ENCODE results near the gene TP73. TPM values are rescaled to one million over a fixed set of nuclear protein-coding genes. Genes with fewer than 3 reads are reported as not detected.
A peak's percentile ranks its signal among the peaks of the same experiment; 100 is the strongest.

The TP73 gene
- polyA plus RNA-seq, 1 donor from 2014 or later = not detected

DNA sequence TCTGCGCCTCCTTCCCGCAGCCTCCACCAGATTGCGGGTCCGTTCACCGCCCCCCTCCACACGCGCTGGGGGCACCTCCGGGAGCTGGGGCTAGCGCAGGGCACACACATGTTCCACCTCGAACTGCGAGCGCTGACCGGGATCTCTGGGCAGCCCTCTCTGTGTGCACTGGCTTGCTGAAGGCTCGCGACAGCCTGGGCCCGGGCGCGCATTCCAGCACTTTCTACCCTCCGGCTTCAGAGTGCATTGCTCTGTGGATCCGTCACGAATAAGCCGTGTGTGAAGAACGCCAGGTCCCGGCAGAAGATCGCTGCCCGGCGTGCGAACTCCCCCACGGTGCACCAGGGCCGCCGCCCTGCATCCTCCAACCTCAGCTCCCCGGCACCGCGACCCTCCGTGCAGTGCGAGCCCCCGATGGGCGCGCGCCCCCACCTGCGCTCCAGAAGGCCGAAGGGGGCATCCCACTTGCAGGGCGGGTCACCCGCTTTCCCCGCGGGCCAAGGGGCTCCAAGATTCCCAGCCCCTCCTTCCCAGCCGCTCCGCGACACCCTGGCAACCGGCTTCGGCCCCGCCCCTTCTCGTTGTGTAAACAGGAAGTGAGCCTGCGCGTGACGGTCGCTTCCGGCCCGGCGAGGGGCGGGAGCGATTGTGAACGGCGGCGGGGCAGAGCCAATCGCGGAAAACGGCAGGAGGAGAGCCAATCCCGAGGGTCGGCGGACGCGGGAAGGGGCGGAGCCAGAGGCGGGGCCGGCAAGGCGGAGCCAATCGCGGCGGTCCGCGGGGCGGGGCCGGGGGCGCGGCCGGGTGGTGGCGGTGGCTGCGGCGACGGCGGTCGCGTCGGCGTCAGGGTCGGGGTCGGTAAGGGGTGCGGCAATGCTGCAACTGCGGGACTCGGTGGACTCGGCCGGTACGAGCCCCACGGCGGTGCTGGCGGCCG is 27.8 kb upstream of the TP73 start, which contains the start of gene TPRG1L:
TPRG1L (plus strand) TSS at position 816 of the 937 bp plus-strand sequence; CDS start at position 874, 58 bp downstream.
- no peaks in the 10 kb centered on the region for H3K9me2 ChIP-seq (ENCODE audit: insufficient read depth, low read length)
- H3K27me3 ChIP-seq (ENCODE audit: insufficient read depth, low read depth, low read length) = no peaks in the 10 kb centered on the region
- H3K79me2 ChIP-seq (replicated peaks; ENCODE audit: insufficient read depth, low read length) = peaks cover 10% of the 10 kb centered on the region
- H3F3A ChIP-seq (ENCODE audit: insufficient read depth, low read length, poor library complexity, severe bottlenecking) = no peaks in the 10 kb centered on the region
- no peaks in the 10 kb centered on the region for H3K9me3 ChIP-seq (ENCODE audit: low read length)
- no peaks in the 10 kb centered on the region for H3K36me3 ChIP-seq (ENCODE audit: insufficient read depth, low read length)
- peak within 1 kb of the TSS; percentile 42 for H3K27ac ChIP-seq (ENCODE audit: low read length)
- H3K9ac ChIP-seq (ENCODE audit: low read length) = peak within 1 kb of the TSS; percentile 71
- TF ChIP-seq EP300 (conservative IDR thresholded peaks at IDR 0.05; ENCODE audit: poor library complexity, severe bottlenecking) (no peak), RAD21 (conservative IDR thresholded peaks at IDR 0.05) (peak; percentile 12), EZH2 (IDR thresholded peaks at IDR 0.05; ENCODE audit: borderline replicate concordance, insufficient read depth, low read length, poor library complexity, severe bottlenecking) (no peak), POLR2AphosphoS5 (IDR thresholded peaks at IDR 0.05) (peak; percentile 72), MXI1 (conservative IDR thresholded peaks at IDR 0.05; ENCODE audit: poor library complexity, severe bottlenecking) (peak; percentile 93), SMC3 (conservative IDR thresholded peaks at IDR 0.05; ENCODE audit: poor library complexity) (peak; percentile 42), TAF1 (IDR thresholded peaks at IDR 0.05; ENCODE audit: low read depth) (no peak)
- TF ChIP-seq, protein P1, sequence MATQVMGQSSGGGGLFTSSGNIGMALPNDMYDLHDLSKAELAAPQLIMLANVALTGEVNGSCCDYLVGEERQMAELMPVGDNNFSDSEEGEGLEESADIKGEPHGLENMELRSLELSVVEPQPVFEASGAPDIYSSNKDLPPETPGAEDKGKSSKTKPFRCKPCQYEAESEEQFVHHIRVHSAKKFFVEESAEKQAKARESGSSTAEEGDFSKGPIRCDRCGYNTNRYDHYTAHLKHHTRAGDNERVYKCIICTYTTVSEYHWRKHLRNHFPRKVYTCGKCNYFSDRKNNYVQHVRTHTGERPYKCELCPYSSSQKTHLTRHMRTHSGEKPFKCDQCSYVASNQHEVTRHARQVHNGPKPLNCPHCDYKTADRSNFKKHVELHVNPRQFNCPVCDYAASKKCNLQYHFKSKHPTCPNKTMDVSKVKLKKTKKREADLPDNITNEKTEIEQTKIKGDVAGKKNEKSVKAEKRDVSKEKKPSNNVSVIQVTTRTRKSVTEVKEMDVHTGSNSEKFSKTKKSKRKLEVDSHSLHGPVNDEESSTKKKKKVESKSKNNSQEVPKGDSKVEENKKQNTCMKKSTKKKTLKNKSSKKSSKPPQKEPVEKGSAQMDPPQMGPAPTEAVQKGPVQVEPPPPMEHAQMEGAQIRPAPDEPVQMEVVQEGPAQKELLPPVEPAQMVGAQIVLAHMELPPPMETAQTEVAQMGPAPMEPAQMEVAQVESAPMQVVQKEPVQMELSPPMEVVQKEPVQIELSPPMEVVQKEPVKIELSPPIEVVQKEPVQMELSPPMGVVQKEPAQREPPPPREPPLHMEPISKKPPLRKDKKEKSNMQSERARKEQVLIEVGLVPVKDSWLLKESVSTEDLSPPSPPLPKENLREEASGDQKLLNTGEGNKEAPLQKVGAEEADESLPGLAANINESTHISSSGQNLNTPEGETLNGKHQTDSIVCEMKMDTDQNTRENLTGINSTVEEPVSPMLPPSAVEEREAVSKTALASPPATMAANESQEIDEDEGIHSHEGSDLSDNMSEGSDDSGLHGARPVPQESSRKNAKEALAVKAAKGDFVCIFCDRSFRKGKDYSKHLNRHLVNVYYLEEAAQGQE (IDR thresholded peaks at IDR 0.05; ENCODE audit: borderline replicate concordance) = peak; percentile 23
- TF ChIP-seq, protein P2, sequence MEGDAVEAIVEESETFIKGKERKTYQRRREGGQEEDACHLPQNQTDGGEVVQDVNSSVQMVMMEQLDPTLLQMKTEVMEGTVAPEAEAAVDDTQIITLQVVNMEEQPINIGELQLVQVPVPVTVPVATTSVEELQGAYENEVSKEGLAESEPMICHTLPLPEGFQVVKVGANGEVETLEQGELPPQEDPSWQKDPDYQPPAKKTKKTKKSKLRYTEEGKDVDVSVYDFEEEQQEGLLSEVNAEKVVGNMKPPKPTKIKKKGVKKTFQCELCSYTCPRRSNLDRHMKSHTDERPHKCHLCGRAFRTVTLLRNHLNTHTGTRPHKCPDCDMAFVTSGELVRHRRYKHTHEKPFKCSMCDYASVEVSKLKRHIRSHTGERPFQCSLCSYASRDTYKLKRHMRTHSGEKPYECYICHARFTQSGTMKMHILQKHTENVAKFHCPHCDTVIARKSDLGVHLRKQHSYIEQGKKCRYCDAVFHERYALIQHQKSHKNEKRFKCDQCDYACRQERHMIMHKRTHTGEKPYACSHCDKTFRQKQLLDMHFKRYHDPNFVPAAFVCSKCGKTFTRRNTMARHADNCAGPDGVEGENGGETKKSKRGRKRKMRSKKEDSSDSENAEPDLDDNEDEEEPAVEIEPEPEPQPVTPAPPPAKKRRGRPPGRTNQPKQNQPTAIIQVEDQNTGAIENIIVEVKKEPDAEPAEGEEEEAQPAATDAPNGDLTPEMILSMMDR (IDR thresholded peaks at IDR 0.05; ENCODE audit: poor library complexity, severe bottlenecking) = peak; percentile 12
- H3K4me2 ChIP-seq (ENCODE audit: low read length) = peak within 1 kb of the TSS; percentile 73
- peak within 1 kb of the TSS; percentile 80 for H2AFZ ChIP-seq (ENCODE audit: low read depth, low read length)
- H4K20me1 ChIP-seq (ENCODE audit: insufficient read depth) = peaks cover 5% of the 10 kb centered on the region
- peak within 1 kb of the TSS; percentile 100 for H3K4me3 ChIP-seq (ENCODE audit: low read length)

DNA sequence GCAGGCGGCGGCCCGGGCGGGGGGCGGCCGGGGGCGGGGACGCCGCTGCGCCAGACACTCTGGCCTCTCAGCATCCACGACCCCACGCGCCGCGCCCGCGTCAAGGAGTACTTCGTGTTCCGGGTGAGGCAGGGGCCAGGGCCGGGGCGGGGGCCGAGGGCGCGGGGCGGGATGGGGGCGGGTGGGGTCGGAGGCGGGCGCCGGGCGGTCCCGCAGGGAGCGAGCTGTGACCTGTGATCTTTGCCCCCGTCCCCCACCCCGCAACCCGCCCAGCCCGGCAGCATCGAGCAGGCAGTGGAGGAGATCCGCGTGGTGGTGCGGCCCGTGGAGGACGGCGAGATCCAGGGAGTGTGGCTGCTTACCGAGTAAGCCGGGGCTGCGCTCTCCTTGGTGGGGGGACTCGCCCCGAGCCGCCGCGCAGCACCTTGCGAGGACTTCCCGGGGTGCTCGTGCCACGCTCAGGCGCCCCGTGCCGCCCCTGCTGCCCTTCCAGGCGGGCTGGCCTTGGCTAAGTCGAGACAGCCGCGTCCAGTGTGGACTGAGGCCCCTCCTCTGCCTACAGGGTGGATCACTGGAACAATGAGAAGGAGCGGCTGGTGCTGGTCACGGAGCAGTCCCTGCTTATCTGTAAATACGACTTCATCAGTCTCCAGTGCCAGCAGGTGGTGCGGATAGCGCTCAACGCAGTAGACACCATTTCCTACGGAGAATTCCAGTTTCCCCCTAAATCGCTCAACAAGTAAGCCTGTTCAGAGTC is 27.0 kb upstream of the TP73 start:
- TF ChIP-seq POLR2AphosphoS5 (IDR thresholded peaks at IDR 0.05) = no peak
- TF ChIP-seq EZH2 (IDR thresholded peaks at IDR 0.05; ENCODE audit: borderline replicate concordance, insufficient read depth, low read length, poor library complexity, severe bottlenecking) = no peak
- TF ChIP-seq MXI1 (conservative IDR thresholded peaks at IDR 0.05; ENCODE audit: poor library complexity, severe bottlenecking) = peak; percentile 33
- TF ChIP-seq, protein P1 (IDR thresholded peaks at IDR 0.05; ENCODE audit: borderline replicate concordance) = no peak
- TF ChIP-seq SMC3 (conservative IDR thresholded peaks at IDR 0.05; ENCODE audit: poor library complexity) = no peak
- no peak for TF ChIP-seq RAD21 (conservative IDR thresholded peaks at IDR 0.05)
- H3K27ac ChIP-seq (ENCODE audit: low read length) = peak overlapping the region; percentile 20

More for the DNA sequence above, 27.0 kb upstream of the TP73 start:
- peak overlapping the region; percentile 65 for H3K9ac ChIP-seq (ENCODE audit: low read length)
- H3K9me2 ChIP-seq (ENCODE audit: insufficient read depth, low read length) = no peaks in the 10 kb centered on the region
- H3K4me3 ChIP-seq (ENCODE audit: low read length) = peak overlapping the region; percentile 100
- no peaks in the 10 kb centered on the region for H3K9me3 ChIP-seq (ENCODE audit: low read length)
- no peak overlapping the region for H2AFZ ChIP-seq (ENCODE audit: low read depth, low read length)
- peaks cover 5% of the 10 kb centered on the region for H4K20me1 ChIP-seq (ENCODE audit: insufficient read depth)
- no peaks in the 10 kb centered on the region for H3K27me3 ChIP-seq (ENCODE audit: insufficient read depth, low read depth, low read length)
- H3K4me2 ChIP-seq (ENCODE audit: low read length) = peak overlapping the region; percentile 73
- H3K79me2 ChIP-seq (replicated peaks; ENCODE audit: insufficient read depth, low read length) = peaks cover 10% of the 10 kb centered on the region
- no peaks in the 10 kb centered on the region for H3F3A ChIP-seq (ENCODE audit: insufficient read depth, low read length, poor library complexity, severe bottlenecking)
- no peaks in the 10 kb centered on the region for H3K36me3 ChIP-seq (ENCODE audit: insufficient read depth, low read length)

Data from neural cell (in vitro differentiated cells).